Neural crest cell (in vitro differentiated cells): ENCODE measurements around the gene HEBP2. TPM values are rescaled to one million over a fixed set of nuclear protein-coding genes. Genes with fewer than 3 reads are reported as not detected.

Source experiments
- DNase-seq: peaks from one replicate; pipeline ENCODE4 v3.0.0; 2021; ENCODE audit warnings: low read depth, mixed read lengths, low spot score
- H3K27ac Mint-ChIP-seq: one replicate; pipeline ENCODE4 v1.8.0; 2021; ENCODE audit warnings: mild to moderate bottlenecking, mixed read lengths; ENCODE audit not compliant: unreplicated experiment
- H3K27me3 Mint-ChIP-seq: 2 replicates; pipeline ENCODE4 v1.8.0; 2021; ENCODE audit warnings: low read depth, mild to moderate bottlenecking, mixed read lengths
- H3K36me3 Mint-ChIP-seq: 2 replicates; pipeline ENCODE4 v1.8.0; 2021; ENCODE audit warnings: low read depth, mild to moderate bottlenecking, mixed read lengths
- H3K4me1 Mint-ChIP-seq: 2 replicates; pipeline ENCODE4 v1.8.0; 2021; ENCODE audit warnings: mixed read lengths
- H3K4me3 Mint-ChIP-seq: one replicate; pipeline ENCODE4 v1.8.0; 2021; ENCODE audit warnings: mild to moderate bottlenecking, mixed read lengths
- H3K9me3 Mint-ChIP-seq: 2 replicates; pipeline ENCODE4 v1.8.0; 2021; ENCODE audit warnings: mixed read lengths
- CTCF ChIP-seq: fragments of 200-600 bp; sonication (generic); conservative IDR thresholded peaks from 2 replicates; pipeline ENCODE4 v1.5.0; 2021; ENCODE audit warnings: antibody characterized with exemption, mild to moderate bottlenecking
- microRNA-seq: library from miRNA; unstranded; fragments of <30 nt; microRNA quantifications from one replicate; pipeline ENCODE4, GENCODE V29; 2020
- total RNA-seq: library from RNA; stranded (reverse); gene quantifications from 2 replicates; pipeline ENCODE4 v1.2.1, GENCODE V29; 2021

HEBP2 gene
- total RNA-seq, 1 donor from 2014 or later, result 26.5 TPM

DNA sequence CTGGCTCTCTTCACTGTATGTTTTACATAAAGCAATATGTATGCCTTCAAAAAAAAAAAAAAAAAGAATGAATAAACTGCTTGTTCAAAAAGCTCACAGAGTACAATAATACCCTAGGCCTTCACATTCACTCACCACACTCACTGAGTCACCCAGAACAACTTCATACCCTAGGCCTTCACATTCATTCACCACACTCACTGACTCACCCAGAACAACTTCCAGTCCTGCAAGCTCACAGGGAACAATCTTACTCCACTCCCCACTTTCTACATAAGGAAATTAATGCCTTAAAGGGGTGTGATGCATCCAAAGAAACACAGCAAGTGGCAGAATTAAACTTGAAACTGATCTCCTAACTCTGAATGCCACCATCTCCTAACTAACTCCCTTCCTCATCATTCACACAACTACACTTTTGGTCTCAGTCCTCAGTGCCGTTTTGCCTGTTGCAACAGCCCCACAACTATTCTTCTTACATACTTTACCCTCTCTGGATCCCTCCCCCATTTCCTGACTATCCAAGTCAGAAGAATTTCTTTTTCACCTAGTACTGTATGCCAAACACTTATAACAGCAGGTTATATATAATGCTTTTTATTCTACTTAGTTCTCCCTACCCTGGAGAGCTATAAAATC lies 61.1 kb downstream of the HEBP2 start:
- Mint-ChIP-seq H3K4me1 (peaks cover 6% of the 10 kb centered on the region), H3K27ac (peak overlapping the region; percentile 39), H3K36me3 (peaks cover 41% of the 10 kb centered on the region), H3K27me3 (no peaks in the 10 kb centered on the region), H3K9me3 (no peaks in the 10 kb centered on the region), H3K4me3 (no peak overlapping the region)
- TF ChIP-seq CTCF, result no peak
- DNase-seq, result no peak

GRCh38 chr6:138467901-138468300 lies 63.9 kb downstream of the HEBP2 start:
- Mint-ChIP-seq H3K36me3 (peaks cover 19% of the 10 kb centered on the region), H3K9me3 (no peaks in the 10 kb centered on the region), H3K27me3 (no peaks in the 10 kb centered on the region), H3K27ac (no peak overlapping the region), H3K4me1 (peaks cover 6% of the 10 kb centered on the region), H3K4me3 (no peak overlapping the region)
- TF ChIP-seq CTCF, result no peak
- no peak for DNase-seq

GRCh38 chr6:138468320-138469015 lies 64.4 kb downstream of the HEBP2 start:
- H3K9me3 Mint-ChIP-seq, result no peaks in the 10 kb centered on the region
- peaks cover 15% of the 10 kb centered on the region for H3K36me3 Mint-ChIP-seq
- no peak overlapping the region for H3K4me3 Mint-ChIP-seq
- H3K4me1 Mint-ChIP-seq, result peaks cover 6% of the 10 kb centered on the region
- TF ChIP-seq CTCF, result no peak
- no peak for DNase-seq
- H3K27ac Mint-ChIP-seq, result no peak overlapping the region
- no peaks in the 10 kb centered on the region for H3K27me3 Mint-ChIP-seq

Small RNAs within 50 kb of the gene (microRNA-seq; reads per million reads assigned to microRNA genes)
- gene MIR3145, result 58.0 reads per million, percentile 53 among the genes with 10 or more reads in this experiment

Other genes starting within 250 kb of the HEBP2 start
- gene ARFGEF3, start 242.3 kb upstream of the HEBP2 start, total RNA-seq, result 0.23 and 0.30 TPM in 2 replicates
- gene PBOV1, start 185.7 kb upstream of the HEBP2 start, total RNA-seq, result not detected in 2 replicates
- gene SMIM28, start 26.3 kb upstream of the HEBP2 start, total RNA-seq, result not detected in 2 replicates
- 54.7 and 56.6 TPM in 2 replicates for gene NHSL1, start 95.3 kb downstream of the HEBP2 start, total RNA-seq